Spleen (tissue), 11 donors: ENCODE data around the gene S1PR2. TPM values are rescaled to one million over a fixed set of nuclear protein-coding genes. Genes with fewer than 3 reads are reported as not detected.

Experiments
- DNase-seq: peaks from one replicate; pipeline ENCODE4 v3.0.0-alpha.2; 2020
- H3K27ac ChIP-seq, 8 donors: fragments of 200-600 bp; sonication (generic) in 7 of 8; 1 replicate in 4 of 8; 2 replicates in 4 of 8; pipeline versions ENCODE4 v1.5.0 to v1.8.0; 2016 to 2021; ENCODE audit warnings: inconsistent platforms in 4 of 8, mild to moderate bottlenecking in 4 of 8, moderate library complexity in 1 of 8
- H3K27me3 ChIP-seq, 7 donors: fragments of 200-600 bp; sonication (generic) in 6 of 7; replicated peaks in 1 of 7; 1 replicate in 4 of 7; 2 replicates in 3 of 7; pipeline versions ENCODE4 v1.5.0 to v1.8.0; 2016 to 2021; ENCODE audit warnings: inconsistent platforms in 3 of 7, mild to moderate bottlenecking in 1 of 7
- H3K36me3 ChIP-seq, 6 donors: fragments of 200-600 bp; sonication (generic) in 5 of 6; 1 replicate in 4 of 6; 2 replicates in 2 of 6; pipeline versions ENCODE4 v1.5.0 to v1.8.0; 2016 to 2021; ENCODE audit warnings: inconsistent platforms in 2 of 6
- H3K4me1 ChIP-seq, 6 donors: fragments of 200-600 bp; sonication (generic) in 5 of 6; 1 replicate in 3 of 6; 2 replicates in 3 of 6; pipeline versions ENCODE4 v1.5.0 to v1.8.0; 2016 to 2021; ENCODE audit warnings: inconsistent platforms in 3 of 6
- H3K4me3 ChIP-seq, 8 donors: fragments of 200-600 bp; sonication (generic) in 7 of 8; 1 replicate in 4 of 8; 2 replicates in 4 of 8; pipeline versions ENCODE4 v1.5.0 to v1.8.0; 2016 to 2021; ENCODE audit warnings: inconsistent platforms in 4 of 8, mild to moderate bottlenecking in 4 of 8, moderate library complexity in 2 of 8
- H3K9me3 ChIP-seq, 8 donors: fragments of 200-600 bp; sonication (generic) in 7 of 8; 1 replicate in 4 of 8; 2 replicates in 4 of 8; pipeline versions ENCODE4 v1.5.0 to v1.8.0; 2016 to 2021; ENCODE audit warnings: inconsistent platforms in 4 of 8
- CTCF ChIP-seq, 11 experiments: fragments of 200-600 bp in 7 of 11; fragments of 450-650 bp in 4 of 11; sonication (generic) in 4 of 11; IDR thresholded peaks in 8 of 11; conservative IDR thresholded peaks in 3 of 11; 1 replicate in 7 of 11; 2 replicates in 4 of 11; pipeline versions ENCODE4 v1.4.0 to v1.8.0; 2016 to 2021; ENCODE audit warnings: antibody characterized with exemption in 11 of 11, inconsistent platforms in 4 of 11, mild to moderate bottlenecking in 1 of 11
- POLR2A ChIP-seq, 3 donors: fragments of 450-650 bp; IDR thresholded peaks; one replicate each; pipeline ENCODE4 v1.5.1; 2017; ENCODE audit warnings: antibody characterized with exemption in 3 of 3, mild to moderate bottlenecking in 1 of 3
- POLR2AphosphoS5 ChIP-seq, 3 donors: sonication (generic); formaldehyde crosslinking; IDR thresholded peaks; one replicate each; pipeline ENCODE4 v1.5.1; 2017; ENCODE audit warnings: antibody characterized with exemption in 3 of 3
- WGBS, 5 donors: extraction: QIAGEN DNeasy Blood & Tissue Kit in 3 of 5; methylation state at CpG; one replicate each; pipeline versions ENCODE4 v1.1.5 to v1.1.7; 2013 to 2018; 5-methylcytosine and 5-hydroxymethylcytosine counted together
- intact Hi-C: fragments of 100-400 bp; cut with DNase I; formaldehyde crosslinking; loops from one replicate; pipeline ENCODE4 v1.15.0; 2023; ENCODE audit warnings: low total_unique reads
- polyA plus RNA-seq, 3 donors: library from polyadenylated mRNA; stranded (reverse); fragments of 200-250 nt; gene quantifications; one replicate each; pipeline ENCODE4 v1.2.1, GENCODE V29; 2013
- total RNA-seq, 7 donors: library from RNA; depleted of rRNA in 3 of 7; stranded (reverse); fragments of >200 nt in 3 of 7; fragmentation: NEBNext Ultra II Directional in 4 of 7; extraction: Animal tissue kit (Norgen Biotek cat#: 25700) in 4 of 7; gene quantifications; one replicate each; pipeline versions ENCODE4 v1.1.0 to v1.2.1, GENCODE V29; 2016 to 2021
- donor health status: healthy with polysubstance abuse.
- donor health status: DM: no; HTN: no; CAD: no; lungs with moderate emphysema.
- donor health status: DM: no; HTN: no; CAD: no.
- donor health status: Bipolar disorder and iron deficiency.
- donor health status: healthy.
- donor health status: DM: no; HTN: no; CAD: no.
- donor health status: DM: yes; HTN: yes; CAD: no.

S1PR2 gene
- total and polyA plus RNA-seq, 10 donors: 1.4 to 6.1 (median 3.5) TPM

DNA sequence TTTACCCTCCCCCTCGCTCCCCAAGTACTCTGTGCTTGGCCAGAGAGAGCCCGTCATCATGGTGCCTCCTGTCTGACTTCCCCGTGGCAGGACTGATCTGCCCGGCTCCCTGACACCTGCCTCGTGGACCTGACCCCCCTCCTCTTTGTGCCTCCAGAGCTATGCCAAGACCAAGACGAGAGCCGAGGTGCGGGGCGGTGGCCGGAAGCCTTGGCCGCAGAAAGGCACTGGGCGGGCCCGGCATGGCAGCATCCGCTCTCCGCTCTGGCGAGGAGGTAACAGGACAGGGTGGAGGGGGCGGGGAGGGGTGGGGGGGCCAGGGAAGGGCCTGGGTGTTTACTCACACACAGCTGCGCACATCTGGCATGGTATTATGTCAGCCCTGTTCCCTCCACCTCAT lies 25.4 kb upstream of the S1PR2 start:
- WGBS, 5 donors: 89 to 92% (median 90%) methylated on average over 16 to 18 of the region's 18 CpGs
- intact Hi-C loops: loop anchor here (10.0 kb wide), 1 partner anchor 142 kb away; the partner anchor contains the start of genes EIF3G and P2RY11
- H3K27me3 ChIP-seq: no peaks in the 10 kb centered on the region
- no peak overlapping the region for H3K4me3 ChIP-seq
- peaks cover 6 to 46% (median 22%) of the 10 kb centered on the region in 6 donors for H3K4me1 ChIP-seq
- no peaks in the 10 kb centered on the region for H3K9me3 ChIP-seq
- H3K36me3 ChIP-seq: peaks cover 0 to 67% (median 58%) of the 10 kb centered on the region in 6 donors
- no peak for TF ChIP-seq POLR2AphosphoS5 (IDR thresholded peaks at IDR 0.05)
- TF ChIP-seq CTCF (IDR thresholded peaks at IDR 0.05 in 8 of 11, conservative IDR thresholded peaks at IDR 0.05 in 3 of 11): no peak
- peak overlapping the region in 1 of 8 donors; percentile 24 for H3K27ac ChIP-seq
- DNase-seq: no peak

DNA sequence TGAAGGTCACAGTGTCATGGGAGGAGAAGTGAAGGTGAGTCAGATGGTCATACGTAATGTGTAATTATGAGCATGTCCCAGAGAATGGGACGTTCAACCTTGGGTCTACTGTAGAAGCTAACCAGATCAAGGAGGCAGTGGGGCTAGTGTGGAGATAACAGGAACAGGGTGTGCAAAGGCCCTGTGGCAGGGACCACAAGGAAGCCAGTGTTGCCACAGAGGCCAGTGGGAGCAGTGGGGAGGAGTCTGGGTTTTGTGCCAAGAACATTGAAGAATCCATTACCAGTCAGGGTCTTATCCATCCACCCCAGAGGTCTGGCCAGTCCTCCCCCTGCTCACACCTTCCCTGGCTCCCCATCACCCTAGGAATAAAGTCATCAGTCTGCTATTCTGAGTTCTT lies 24.2 kb upstream of the S1PR2 start:
- no peak overlapping the region for H3K4me3 ChIP-seq
- TF ChIP-seq CTCF (IDR thresholded peaks at IDR 0.05 in 8 of 11, conservative IDR thresholded peaks at IDR 0.05 in 3 of 11): no peak
- TF ChIP-seq POLR2AphosphoS5 (IDR thresholded peaks at IDR 0.05): no peak
- no peak for TF ChIP-seq POLR2A (IDR thresholded peaks at IDR 0.05)
- peaks cover 0 to 67% (median 58%) of the 10 kb centered on the region in 6 donors for H3K36me3 ChIP-seq
- intact Hi-C loops: loop anchor here (10.0 kb wide), 1 partner anchor 141 kb away; the partner anchor contains the start of genes EIF3G and P2RY11
- H3K9me3 ChIP-seq: no peaks in the 10 kb centered on the region
- 83 to 98% (median 92%) methylated on average over 2 of the region's 2 CpGs for WGBS, 5 donors
- no peaks in the 10 kb centered on the region for H3K27me3 ChIP-seq
- DNase-seq: no peak
- no peak overlapping the region for H3K27ac ChIP-seq
- peaks cover 9 to 55% (median 32%) of the 10 kb centered on the region in 6 donors for H3K4me1 ChIP-seq

- H3K4me1 ChIP-seq: peaks cover 13 to 51% (median 33%) of the 10 kb centered on the region in 6 donors
- intact Hi-C loops: loop anchor here (10.0 kb wide), 1 partner anchor 139 kb away; the partner anchor contains the start of genes EIF3G and P2RY11
- WGBS, 5 donors: 94 to 98% (median 96%) methylated on average over 3 of the region's 3 CpGs
- no peaks in the 10 kb centered on the region for H3K9me3 ChIP-seq
- H3K4me3 ChIP-seq: no peak overlapping the region
- no peak overlapping the region for H3K27ac ChIP-seq
- no peaks in the 10 kb centered on the region for H3K27me3 ChIP-seq
- DNase-seq: no peak
- peaks cover 0 to 57% (median 48%) of the 10 kb centered on the region in 6 donors for H3K36me3 ChIP-seq
- TF ChIP-seq POLR2A (IDR thresholded peaks at IDR 0.05): no peak
- no peak for TF ChIP-seq POLR2AphosphoS5 (IDR thresholded peaks at IDR 0.05)
- no peak for TF ChIP-seq CTCF (IDR thresholded peaks at IDR 0.05 in 8 of 11, conservative IDR thresholded peaks at IDR 0.05 in 3 of 11)
Observed at GRCh38 chr19:10254244-10254643, 23.1 kb upstream of the S1PR2 start.

- DNase-seq: no peak
- H3K9me3 ChIP-seq: no peaks in the 10 kb centered on the region
- TF ChIP-seq CTCF (IDR thresholded peaks at IDR 0.05 in 8 of 11, conservative IDR thresholded peaks at IDR 0.05 in 3 of 11) (no peak), POLR2AphosphoS5 (IDR thresholded peaks at IDR 0.05) (no peak), POLR2A (IDR thresholded peaks at IDR 0.05) (no peak)
- peaks cover 11 to 39% (median 29%) of the 10 kb centered on the region in 6 donors for H3K4me1 ChIP-seq
- intact Hi-C loops: loop anchor here (10.0 kb wide), 1 partner anchor 138 kb away; the partner anchor contains the start of genes EIF3G and P2RY11
- H3K36me3 ChIP-seq: peaks cover 0 to 44% (median 36%) of the 10 kb centered on the region in 6 donors
- peak overlapping the region; percentile 70 to 95 (median 92) for H3K27ac ChIP-seq
- WGBS, 5 donors: 25 to 34% (median 29%) methylated on average over 8 of the region's 8 CpGs
- no peaks in the 10 kb centered on the region for H3K27me3 ChIP-seq
- peak overlapping the region; percentile 76 to 97 (median 93) for H3K4me3 ChIP-seq
Observed at GRCh38 chr19:10252707-10253106, 21.6 kb upstream of the S1PR2 start.
